Measurements from ENCODE around the gene PSME1.

DNA sequence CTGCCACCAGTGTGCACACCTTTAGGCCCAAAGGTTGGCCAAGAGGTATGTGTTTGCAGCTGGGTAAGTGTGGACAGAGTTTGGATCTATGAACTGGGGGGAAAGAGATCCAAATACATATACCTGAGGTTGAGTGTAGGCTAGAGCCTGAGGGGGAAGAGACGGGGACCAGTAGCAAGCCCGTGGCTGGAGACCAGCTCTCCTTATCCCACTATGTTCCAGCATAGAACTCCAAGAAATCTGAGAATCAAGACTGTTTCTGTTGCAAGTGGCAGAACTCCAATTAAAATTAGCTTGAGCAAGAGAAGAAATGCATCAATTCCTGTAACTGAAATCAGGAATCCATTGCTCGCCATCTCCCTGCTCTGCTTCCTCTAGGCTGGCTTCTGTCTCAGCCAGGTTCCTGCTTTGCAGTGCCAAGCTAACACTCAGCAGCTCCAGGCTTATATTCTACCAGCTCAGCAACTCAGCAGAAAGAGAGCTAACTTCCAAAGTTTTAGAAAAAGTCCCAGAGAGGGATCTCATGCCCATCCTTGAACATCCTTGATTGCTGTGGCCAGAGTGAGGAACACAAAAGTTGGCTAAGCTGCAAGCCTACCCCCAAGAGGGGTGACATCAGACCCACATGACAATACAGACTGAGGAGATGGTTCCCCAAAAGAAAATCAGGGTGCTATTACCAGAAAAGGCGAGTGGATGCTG is 43.3 kb upstream of the PSME1 start:
- TF ChIP-seq RAD21 (IDR thresholded peaks at IDR 0.05; ENCODE audit: low read length) (no peak), POLR2A (IDR thresholded peaks at IDR 0.05; ENCODE audit: low read depth, low read length) (no peak), RCOR1 (IDR thresholded peaks at IDR 0.05; ENCODE audit: insufficient replicate concordance, low read length) (no peak), RFX5 (IDR thresholded peaks at IDR 0.05; ENCODE audit: low read depth, low read length) (no peak), CHD1 (IDR thresholded peaks at IDR 0.05; ENCODE audit: low read depth, low read length) (no peak), SMC3 (IDR thresholded peaks at IDR 0.05; ENCODE audit: low read depth, low read length) (no peak), MAZ (IDR thresholded peaks at IDR 0.05; ENCODE audit: borderline replicate concordance, low read depth, low read length) (no peak), NFE2L2 (IDR thresholded peaks at IDR 0.05; ENCODE audit: low read depth, low read length) (no peak)
- TF ChIP-seq, protein P1, sequence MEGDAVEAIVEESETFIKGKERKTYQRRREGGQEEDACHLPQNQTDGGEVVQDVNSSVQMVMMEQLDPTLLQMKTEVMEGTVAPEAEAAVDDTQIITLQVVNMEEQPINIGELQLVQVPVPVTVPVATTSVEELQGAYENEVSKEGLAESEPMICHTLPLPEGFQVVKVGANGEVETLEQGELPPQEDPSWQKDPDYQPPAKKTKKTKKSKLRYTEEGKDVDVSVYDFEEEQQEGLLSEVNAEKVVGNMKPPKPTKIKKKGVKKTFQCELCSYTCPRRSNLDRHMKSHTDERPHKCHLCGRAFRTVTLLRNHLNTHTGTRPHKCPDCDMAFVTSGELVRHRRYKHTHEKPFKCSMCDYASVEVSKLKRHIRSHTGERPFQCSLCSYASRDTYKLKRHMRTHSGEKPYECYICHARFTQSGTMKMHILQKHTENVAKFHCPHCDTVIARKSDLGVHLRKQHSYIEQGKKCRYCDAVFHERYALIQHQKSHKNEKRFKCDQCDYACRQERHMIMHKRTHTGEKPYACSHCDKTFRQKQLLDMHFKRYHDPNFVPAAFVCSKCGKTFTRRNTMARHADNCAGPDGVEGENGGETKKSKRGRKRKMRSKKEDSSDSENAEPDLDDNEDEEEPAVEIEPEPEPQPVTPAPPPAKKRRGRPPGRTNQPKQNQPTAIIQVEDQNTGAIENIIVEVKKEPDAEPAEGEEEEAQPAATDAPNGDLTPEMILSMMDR (conservative IDR thresholded peaks at IDR 0.05; ENCODE audit: low read depth, low read length): no peak

All from IMR-90 (cell line).